HG02610 (cell line): ENCODE data around the gene COMTD1.
A peak's percentile ranks its signal among the peaks of the same experiment; 100 is the strongest.
"Not testable (repeated sequence)": the region's sequence is repeated elsewhere in the genome, so short reads cannot be mapped to it uniquely, and the experiment has no call there.

ENCODE experiments used
- ATAC-seq: cut with Tn5 transposase; IDR thresholded peaks from one replicate; pipeline ENCODE4 v1.9.1; 2021; ENCODE audit warnings: mild to moderate bottlenecking, moderate library complexity; ENCODE audit not compliant: unreplicated experiment

COMTD1 gene

GRCh38 chr10:75197066-75197465 lies 38.7 kb downstream of the COMTD1 start:
- ATAC-seq, result no peak

- ATAC-seq, result no peak
Measured at GRCh38 chr10:75195035-75195763, 40.6 kb downstream of the COMTD1 start.

GRCh38 chr10:75194625-75195024 lies 41.1 kb downstream of the COMTD1 start:
- ATAC-seq, result not testable (repeated sequence)

GRCh38 chr10:75191821-75192568 lies 43.8 kb downstream of the COMTD1 start:
- ATAC-seq, result no peak

- ATAC-seq, result no peak
Measured at GRCh38 chr10:75189266-75190096, 46.3 kb downstream of the COMTD1 start.

GRCh38 chr10:75188522-75188921 lies 47.2 kb downstream of the COMTD1 start:
- not testable (repeated sequence) for ATAC-seq

GRCh38 chr10:75187961-75188426 lies 47.8 kb downstream of the COMTD1 start:
- ATAC-seq, result peak; percentile 55

GRCh38 chr10:75186310-75186709 lies 49.4 kb downstream of the COMTD1 start:
- ATAC-seq, result no peak
